ENCODE measurements around the gene ARFRP1. TPM values are rescaled to one million over a fixed set of nuclear protein-coding genes. Genes with fewer than 3 reads are reported as not detected.
A peak's percentile ranks its signal among the peaks of the same experiment; 100 is the strongest.

ARFRP1 gene
- polyA plus RNA-seq, 3 donors, result 18.2 to 31.1 (median 20.7) TPM

GRCh38 chr20:63708301-63709148 is 749 bp upstream of the ARFRP1 start:
- peak overlapping the region; percentile 82 to 86 for H3K4me3 Mint-ChIP-seq
- H3K79me2 ChIP-seq (ENCODE audit: insufficient read depth, low read length), result peaks cover 79% of the 10 kb centered on the region
- peak overlapping the region; percentile 35 to 86 (median 71) for H3K4me3 ChIP-seq (replicated peaks in 1 of 3; ENCODE audit: low read depth in 2 of 3, low read length in 3 of 3)
- intact Hi-C loops (cut with micrococcal nuclease), result loop anchor here (2.0 to 5.0 kb wide), 4 partner anchors 32 to 249 kb away; partner anchors contain the start of genes RTEL1 (in 2 of the 2) and UCKL1 (in 1 of the 2)
- H4K20me1 ChIP-seq (ENCODE audit: insufficient read depth, low read length), result peaks cover 58% of the 10 kb centered on the region
- H3K4me1 Mint-ChIP-seq, result peaks cover 34% of the 10 kb centered on the region
- peak in 1 of 3 donors; percentile 8 for DNase-seq
- peak overlapping the region in 1 of 2 donors; percentile 81 for H3K27ac ChIP-seq (ENCODE audit: low read depth in 1 of 2, low read length in 2 of 2)
- TF ChIP-seq CTCF (IDR thresholded peaks at IDR 0.05), result no peak
- peaks cover 0 to 3% (median 0%) of the 10 kb centered on the region in 3 donors for H3K27me3 Mint-ChIP-seq (ENCODE audit: low read depth in 3 of 3)
- peak overlapping the region; percentile 85 for H3K9ac ChIP-seq (ENCODE audit: insufficient read depth, low read length, poor library complexity, severe bottlenecking)
- H3K4me1 ChIP-seq (ENCODE audit: control insufficient read depth in 1 of 2, insufficient read depth in 2 of 2, low read length in 2 of 2), result peaks cover 23 to 30% of the 10 kb centered on the region in 2 donors
- peaks cover 51 to 74% of the 10 kb centered on the region in 2 donors for H3K36me3 Mint-ChIP-seq
- WGBS (ENCODE audit: insufficient coverage), result 24% methylated on average over 63 of the region's 67 CpGs
- peaks cover 0 to 6% (median 2%) of the 10 kb centered on the region in 7 donors for H3K9me3 Mint-ChIP-seq
- no peaks in the 10 kb centered on the region for H3K9me3 ChIP-seq (replicated peaks in 1 of 2; ENCODE audit: control insufficient read depth in 1 of 2, insufficient read depth in 1 of 2, low read length in 2 of 2)
- peaks cover 52 to 61% of the 10 kb centered on the region in 2 donors for H3K36me3 ChIP-seq (replicated peaks in 1 of 2; ENCODE audit: control insufficient read depth in 1 of 2, insufficient read depth in 2 of 2, low read length in 2 of 2)
- H3K27me3 ChIP-seq (ENCODE audit: control insufficient read depth in 2 of 2, insufficient read depth in 2 of 2, low read length in 2 of 2), result no peaks in the 10 kb centered on the region
- H3K27ac Mint-ChIP-seq, result peak overlapping the region in 6 of 7 donors; percentile 65 to 82 (median 76)
- peak overlapping the region; percentile 82 for H2AFZ ChIP-seq (ENCODE audit: insufficient read depth, low read depth, low read length, poor library complexity, severe bottlenecking)
- H3K4me2 ChIP-seq (replicated peaks; ENCODE audit: extremely low read depth, low read length, poor library complexity, severe bottlenecking), result peak overlapping the region; percentile 97

GRCh38 chr20:63706852-63707557 is 771 bp downstream of the ARFRP1 start:
- intact Hi-C loops (cut with micrococcal nuclease), result loop anchor here (2.0 to 5.0 kb wide), 3 partner anchors 20 to 250 kb away; partner anchors contain the start of genes RTEL1 (in 1 of the 2) and UCKL1 (in 1 of the 2)
- Histone ChIP-seq H3K4me1 (ENCODE audit: control insufficient read depth in 1 of 2, insufficient read depth in 2 of 2, low read length in 2 of 2) (peaks cover 23 to 30% of the 10 kb centered on the region in 2 donors), H4K20me1 (ENCODE audit: insufficient read depth, low read length) (peaks cover 57% of the 10 kb centered on the region), H3K36me3 (replicated peaks in 1 of 2; ENCODE audit: control insufficient read depth in 1 of 2, insufficient read depth in 2 of 2, low read length in 2 of 2) (peaks cover 45 to 49% of the 10 kb centered on the region in 2 donors), H3K9ac (ENCODE audit: insufficient read depth, low read length, poor library complexity, severe bottlenecking) (peak overlapping the region; percentile 85), H3K27me3 (ENCODE audit: control insufficient read depth in 2 of 2, insufficient read depth in 2 of 2, low read length in 2 of 2) (no peaks in the 10 kb centered on the region), H3K4me3 (replicated peaks in 1 of 3; ENCODE audit: low read depth in 2 of 3, low read length in 3 of 3) (peak overlapping the region; percentile 35 to 86 (median 55)), H3K27ac (ENCODE audit: low read depth in 1 of 2, low read length in 2 of 2) (peak overlapping the region; percentile 41 to 81), H3K79me2 (ENCODE audit: insufficient read depth, low read length) (peaks cover 65% of the 10 kb centered on the region), H3K4me2 (replicated peaks; ENCODE audit: extremely low read depth, low read length, poor library complexity, severe bottlenecking) (peak overlapping the region; percentile 97), H2AFZ (ENCODE audit: insufficient read depth, low read depth, low read length, poor library complexity, severe bottlenecking) (peak overlapping the region; percentile 82), H3K9me3 (replicated peaks in 1 of 2; ENCODE audit: control insufficient read depth in 1 of 2, insufficient read depth in 1 of 2, low read length in 2 of 2) (no peaks in the 10 kb centered on the region)
- peaks cover 42 to 61% of the 10 kb centered on the region in 2 donors for H3K36me3 Mint-ChIP-seq
- peaks cover 0 to under 1% (median 0%) of the 10 kb centered on the region in 7 donors for H3K9me3 Mint-ChIP-seq
- peaks cover 34% of the 10 kb centered on the region for H3K4me1 Mint-ChIP-seq
- peak; percentile 20 to 60 (median 50) for DNase-seq
- no peak for TF ChIP-seq CTCF (IDR thresholded peaks at IDR 0.05)
- 5% methylated on average over 56 of the region's 56 CpGs for WGBS (ENCODE audit: insufficient coverage)
- peak overlapping the region; percentile 82 to 88 for H3K4me3 Mint-ChIP-seq
- H3K27ac Mint-ChIP-seq, result peak overlapping the region; percentile 68 to 89 (median 80)
- peaks cover 0 to 3% (median 0%) of the 10 kb centered on the region in 3 donors for H3K27me3 Mint-ChIP-seq (ENCODE audit: low read depth in 3 of 3)

Measured in CD14-positive monocyte (primary cell).